ENCODE data around the gene KIF25.

The KIF25 gene

GRCh38 chr6:168020242-168020641 lies 22.8 kb downstream of the KIF25 start:
- DNase-seq: no peak

- no peak for DNase-seq
Observed at GRCh38 chr6:168021581-168021980, 24.1 kb downstream of the KIF25 start.

- no peak for DNase-seq
Observed at GRCh38 chr6:168022488-168023321, 25.2 kb downstream of the KIF25 start.

GRCh38 chr6:168024951-168025510 lies 27.6 kb downstream of the KIF25 start:
- no peak for DNase-seq

- DNase-seq: no peak
Observed at GRCh38 chr6:168025831-168026710, 28.6 kb downstream of the KIF25 start.

- DNase-seq: no peak
Observed at GRCh38 chr6:168026925-168027324, 29.5 kb downstream of the KIF25 start.

- no peak for DNase-seq
Observed at GRCh38 chr6:168027521-168027920, 30.1 kb downstream of the KIF25 start.

GRCh38 chr6:168028181-168028580 lies 30.7 kb downstream of the KIF25 start:
- no peak for DNase-seq

- no peak for DNase-seq
Observed at GRCh38 chr6:168029459-168030217, 32.2 kb downstream of the KIF25 start.

- no peak for DNase-seq
Observed at GRCh38 chr6:168030218-168030746, 32.8 kb downstream of the KIF25 start.

- DNase-seq: no peak
Observed at GRCh38 chr6:168030908-168031307, 33.4 kb downstream of the KIF25 start.

- DNase-seq: no peak
Observed at GRCh38 chr6:168031411-168031971, 34.0 kb downstream of the KIF25 start.

- no peak for DNase-seq
Observed at GRCh38 chr6:168032005-168032760, 34.7 kb downstream of the KIF25 start.

- DNase-seq: no peak
Observed at GRCh38 chr6:168033791-168034190, 36.3 kb downstream of the KIF25 start.

- DNase-seq: no peak
Observed at GRCh38 chr6:168034537-168034936, 37.1 kb downstream of the KIF25 start.

GRCh38 chr6:168035098-168035660 lies 37.7 kb downstream of the KIF25 start:
- no peak for DNase-seq

- DNase-seq: no peak
Observed at GRCh38 chr6:168035661-168036545, 38.4 kb downstream of the KIF25 start.

- DNase-seq: no peak
Observed at GRCh38 chr6:168037242-168037641, 39.8 kb downstream of the KIF25 start.

- no peak for DNase-seq
Observed at GRCh38 chr6:168037856-168038255, 40.4 kb downstream of the KIF25 start.

- DNase-seq: no peak
Observed at GRCh38 chr6:168038576-168039140, 41.2 kb downstream of the KIF25 start.
